Mesodermal cell (in vitro differentiated cells): ENCODE measurements around the gene PLA2G15.
A peak's percentile ranks its signal among the peaks of the same experiment; 100 is the strongest.

Experiments used
- H3K27ac ChIP-seq: 2 replicates; pipeline ENCODE4 v1.7.0; 2013; ENCODE audit warnings: mild to moderate bottlenecking, low read depth, low read length, moderate library complexity; ENCODE audit not compliant: severe bottlenecking
- H3K36me3 ChIP-seq: 2 replicates; pipeline ENCODE4 v1.7.1; 2013; ENCODE audit warnings: mild to moderate bottlenecking, low read length, moderate library complexity; ENCODE audit not compliant: control insufficient read depth, insufficient read depth
- H3K4me1 ChIP-seq: one replicate; pipeline ENCODE4 v1.7.1; 2013; ENCODE audit warnings: mild to moderate bottlenecking, low read length; ENCODE audit not compliant: insufficient read depth, control insufficient read depth, poor library complexity, severe bottlenecking
- H3K4me3 ChIP-seq: 2 replicates; pipeline ENCODE4 v1.7.0; 2013; ENCODE audit warnings: low read length, control low read depth, mild to moderate bottlenecking; ENCODE audit not compliant: insufficient read depth, poor library complexity, severe bottlenecking; ENCODE audit errors: extremely low read depth
- H3K9me3 ChIP-seq: 2 replicates; pipeline ENCODE4 v1.7.1; 2013; ENCODE audit warnings: mild to moderate bottlenecking, low read length, moderate library complexity; ENCODE audit not compliant: control insufficient read depth
- WGBS, 2 experiments: methylation state at CpG; one replicate each; pipeline ENCODE4 v1.1.5; 2013; ENCODE audit warnings: missing lambda C conversion rate in 2 of 2; ENCODE audit not compliant: insufficient coverage in 2 of 2; 5-methylcytosine and 5-hydroxymethylcytosine counted together

Gene PLA2G15

DNA sequence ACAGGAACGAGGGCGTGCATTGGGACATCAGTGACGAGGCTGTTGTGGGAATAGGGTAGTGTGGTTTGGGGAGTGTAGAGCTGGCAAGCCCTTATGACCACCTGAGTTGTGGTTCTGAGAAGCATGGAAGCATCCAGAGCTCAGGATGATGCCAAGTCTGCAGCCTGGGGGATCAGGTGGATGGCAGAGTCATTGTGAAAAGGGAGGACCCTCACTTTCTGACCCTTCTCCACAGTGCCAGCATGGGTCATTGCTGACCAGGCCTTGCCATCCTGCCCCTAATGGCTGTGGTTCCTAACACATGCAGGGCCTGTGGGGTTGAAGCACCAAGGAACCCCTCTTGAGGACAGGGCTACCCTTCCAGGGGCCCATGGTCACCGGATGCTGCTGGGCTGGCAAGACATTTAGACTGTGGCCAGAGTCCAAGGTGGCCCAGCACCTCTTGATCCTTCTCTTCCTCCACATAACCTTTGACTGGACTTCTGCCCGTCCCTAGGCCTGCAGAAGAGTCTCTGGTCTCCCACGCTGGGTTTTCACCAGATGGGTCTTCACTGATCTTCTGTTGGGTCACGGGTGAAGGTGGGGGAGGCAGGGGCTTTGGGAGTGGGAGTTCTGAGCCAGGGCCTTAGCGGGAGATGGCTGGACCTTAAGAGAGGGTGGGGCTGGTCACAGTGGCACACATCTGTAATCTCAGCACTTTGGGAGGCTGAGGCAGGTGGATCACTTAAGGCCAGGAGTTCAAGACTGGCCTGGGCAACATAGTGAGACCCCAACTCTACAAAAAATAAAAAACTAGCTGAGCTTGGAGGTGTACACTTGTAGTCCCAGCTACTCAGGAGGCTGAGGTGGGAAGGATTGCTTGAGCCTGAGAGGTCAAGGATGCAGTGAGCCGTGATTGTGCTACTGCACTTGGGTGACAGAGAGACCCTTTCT lies 2.0 kb upstream of the PLA2G15 start:
- WGBS, 2 experiments: 90 to 94% methylated on average over 7 to 8 of the region's 9 CpGs
- Histone ChIP-seq H3K27ac (no peak overlapping the region), H3K9me3 (no peaks in the 10 kb centered on the region), H3K36me3 (no peaks in the 10 kb centered on the region), H3K4me3 (no peak overlapping the region), H3K4me1 (no peaks in the 10 kb centered on the region)

DNA sequence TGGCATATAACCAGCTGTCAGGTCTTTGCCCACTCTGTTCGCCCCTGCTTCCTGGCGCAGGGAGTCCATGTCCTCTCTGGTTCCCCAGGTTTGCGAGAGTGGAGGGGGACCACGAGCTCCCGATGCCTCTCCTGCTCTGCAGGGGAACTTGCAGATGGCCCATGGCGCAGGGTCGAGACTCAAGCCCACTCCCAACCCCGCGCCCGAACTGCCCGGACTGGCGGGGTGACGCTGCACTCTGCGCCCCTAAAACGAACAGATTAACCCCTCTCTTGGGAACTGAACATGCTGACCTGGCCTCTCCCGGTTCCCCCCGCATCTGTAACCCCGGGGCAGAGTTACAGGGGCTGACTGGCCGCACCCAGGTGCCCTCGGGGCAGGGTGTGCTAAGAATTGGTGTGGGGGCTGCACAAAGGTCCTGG lies 681 bp upstream of the PLA2G15 start:
- Histone ChIP-seq H3K4me3 (peak overlapping the region; percentile 80), H3K4me1 (no peaks in the 10 kb centered on the region), H3K27ac (no peak overlapping the region), H3K9me3 (no peaks in the 10 kb centered on the region), H3K36me3 (peaks cover under 1% of the 10 kb centered on the region)
- WGBS, 2 experiments: 25 to 31% methylated on average over 11 to 16 of the region's 20 CpGs

DNA sequence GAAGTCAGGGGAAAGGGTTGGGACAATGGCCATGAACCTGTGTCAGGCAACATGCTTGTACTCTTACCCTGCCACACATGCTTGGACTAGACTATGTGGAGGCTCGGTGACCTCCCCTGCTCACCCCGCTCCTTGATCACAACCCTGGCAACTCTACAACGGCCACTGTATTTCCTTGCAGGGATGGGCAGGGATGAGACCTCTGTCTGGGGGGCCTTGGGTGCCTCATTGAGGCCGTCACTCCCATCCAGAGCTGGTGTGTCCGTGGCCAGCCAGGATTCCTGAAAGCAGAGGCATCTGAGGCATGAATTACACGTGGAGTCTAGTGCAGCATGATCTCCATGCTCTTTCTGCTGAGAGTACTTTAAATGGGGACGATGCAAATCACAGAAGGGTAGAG lies 948 bp downstream of the PLA2G15 start:
- Histone ChIP-seq H3K4me3 (peak overlapping the region; percentile 80), H3K36me3 (peaks cover 13% of the 10 kb centered on the region), H3K27ac (no peak overlapping the region), H3K4me1 (no peaks in the 10 kb centered on the region), H3K9me3 (no peaks in the 10 kb centered on the region)
- 87 to 95% methylated on average over 7 of the region's 7 CpGs for whole genome bisulfite sequencing, 2 experiments

DNA sequence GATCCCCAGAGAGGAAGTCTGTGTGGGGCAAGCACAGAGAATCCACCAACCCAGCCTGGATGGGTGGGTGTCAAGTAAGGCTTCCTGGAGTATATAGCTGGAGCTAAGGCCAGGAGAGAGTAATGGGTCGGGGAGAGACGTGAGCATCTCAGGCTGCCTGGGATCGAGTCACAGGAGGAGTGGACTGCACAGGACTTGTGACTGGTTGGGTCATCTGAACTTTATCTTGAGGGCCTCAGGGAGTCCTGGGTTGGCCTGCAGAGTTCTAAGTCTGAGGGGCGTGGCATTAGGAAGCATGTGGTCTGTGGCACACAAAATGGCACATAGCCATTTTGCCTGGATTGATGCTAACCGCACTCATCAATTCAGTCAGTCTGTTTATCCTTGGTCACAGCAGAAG lies 1.5 kb downstream of the PLA2G15 start:
- no peaks in the 10 kb centered on the region for H3K9me3 ChIP-seq
- no peak overlapping the region for H3K27ac ChIP-seq
- H3K36me3 ChIP-seq: peaks cover 14% of the 10 kb centered on the region
- no peak overlapping the region for H3K4me3 ChIP-seq
- 92 to 100% methylated on average over 5 of the region's 5 CpGs for WGBS, 2 experiments
- no peaks in the 10 kb centered on the region for H3K4me1 ChIP-seq

GRCh38 chr16:68247400-68247799 lies 2.2 kb downstream of the PLA2G15 start:
- H3K4me3 ChIP-seq: no peak overlapping the region
- H3K27ac ChIP-seq: no peak overlapping the region
- H3K4me1 ChIP-seq: no peaks in the 10 kb centered on the region
- peaks cover 16% of the 10 kb centered on the region for H3K36me3 ChIP-seq
- H3K9me3 ChIP-seq: no peaks in the 10 kb centered on the region
- WGBS, 2 experiments: 93 to 100% methylated on average over 3 of the region's 4 CpGs

- Histone ChIP-seq H3K4me3 (no peak overlapping the region), H3K27ac (no peak overlapping the region), H3K4me1 (no peaks in the 10 kb centered on the region), H3K36me3 (peaks cover 16% of the 10 kb centered on the region), H3K9me3 (no peaks in the 10 kb centered on the region)
- 90 to 92% methylated on average over 3 of the region's 4 CpGs for WGBS, 2 experiments
These were observed 2.8 kb downstream of the PLA2G15 start for GRCh38 chr16:68247932-68248331.

- Histone ChIP-seq H3K27ac (no peak overlapping the region), H3K36me3 (peaks cover 16% of the 10 kb centered on the region), H3K4me1 (no peaks in the 10 kb centered on the region), H3K4me3 (no peak overlapping the region), H3K9me3 (no peaks in the 10 kb centered on the region)
- 89 to 93% methylated on average over 3 to 4 of the region's 4 CpGs for WGBS, 2 experiments
These were observed 4.2 kb downstream of the PLA2G15 start for GRCh38 chr16:68249371-68249770.

GRCh38 chr16:68250951-68251350 lies 5.8 kb downstream of the PLA2G15 start:
- 98% methylated on average over 5 to 6 of the region's 6 CpGs for WGBS, 2 experiments
- no peak overlapping the region for H3K4me3 ChIP-seq

DNA sequence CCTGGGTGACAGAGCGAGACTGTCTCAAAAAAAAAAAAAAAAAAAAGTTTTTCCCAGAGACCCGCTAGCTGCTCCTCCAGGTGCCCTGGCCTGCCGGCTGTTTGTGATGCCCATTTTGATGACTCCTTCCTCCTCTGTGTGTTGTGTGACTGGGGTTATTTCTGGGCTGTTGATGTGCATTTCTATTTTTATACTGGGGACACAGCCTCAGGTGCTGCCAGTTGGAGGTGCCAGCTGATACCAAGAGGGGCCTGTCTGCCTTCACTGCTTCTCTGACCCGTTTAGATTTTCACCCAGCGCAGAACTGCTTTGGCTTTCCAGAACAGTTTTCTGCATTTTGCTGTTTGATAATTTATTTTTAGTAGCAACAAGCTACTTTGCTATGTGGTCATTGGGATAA lies 6.7 kb downstream of the PLA2G15 start:
- Histone ChIP-seq H3K27ac (no peak overlapping the region), H3K4me3 (no peak overlapping the region), H3K4me1 (no peaks in the 10 kb centered on the region), H3K9me3 (no peaks in the 10 kb centered on the region), H3K36me3 (peaks cover 25% of the 10 kb centered on the region)
- whole genome bisulfite sequencing, 2 experiments: 87 to 100% methylated on average over 2 to 4 of the region's 5 CpGs

More at GRCh38 chr16:68250951-68251350, 5.8 kb downstream of the PLA2G15 start:
- Histone ChIP-seq H3K4me1 (no peaks in the 10 kb centered on the region), H3K27ac (no peak overlapping the region), H3K36me3 (peaks cover 21% of the 10 kb centered on the region), H3K9me3 (no peaks in the 10 kb centered on the region)

DNA sequence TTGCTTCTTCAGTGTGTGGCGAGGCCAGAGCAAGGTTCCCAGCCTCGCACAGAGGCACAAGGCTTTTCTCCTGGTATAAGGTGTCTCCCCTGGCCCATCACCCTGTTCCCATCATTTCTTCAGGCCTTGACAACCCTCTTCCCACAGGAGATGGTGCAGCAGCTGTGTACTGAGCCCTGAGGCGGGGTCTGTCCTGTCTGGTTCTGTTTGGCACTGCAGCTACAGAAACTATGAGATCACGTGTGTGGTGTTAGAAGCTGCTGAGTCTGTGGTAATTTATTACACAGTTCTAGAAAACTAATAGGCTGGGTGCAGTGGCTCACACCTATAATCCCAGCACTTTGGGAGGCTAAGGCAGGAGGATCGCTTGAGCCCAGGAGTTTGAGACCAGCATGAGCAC lies 7.2 kb downstream of the PLA2G15 start:
- 96 to 100% methylated on average over 2 of the region's 5 CpGs for WGBS, 2 experiments

DNA sequence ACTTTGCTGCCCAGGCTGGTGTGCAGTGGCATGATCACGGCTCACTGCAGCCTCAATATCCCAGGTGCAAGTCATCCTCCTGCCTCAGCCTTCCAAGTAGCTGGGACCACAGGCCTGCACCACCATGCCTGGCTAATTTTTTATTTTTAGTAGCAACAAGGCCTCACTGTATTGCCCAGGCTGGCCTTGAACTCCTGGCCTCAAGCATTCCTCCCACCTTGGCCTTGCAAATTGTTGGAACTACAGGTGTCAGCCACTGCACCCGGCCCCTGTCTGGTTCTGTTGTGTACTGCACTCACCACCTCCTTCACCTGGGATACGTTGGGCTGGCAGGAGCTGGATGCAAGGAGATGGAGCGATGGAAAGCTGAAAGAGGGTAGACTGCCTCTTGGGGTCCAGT lies 8.5 kb downstream of the PLA2G15 start:
- Histone ChIP-seq H3K4me3 (no peak overlapping the region), H3K36me3 (peaks cover 25% of the 10 kb centered on the region), H3K9me3 (no peaks in the 10 kb centered on the region), H3K27ac (no peak overlapping the region), H3K4me1 (peaks cover 9% of the 10 kb centered on the region)
- 84 to 92% methylated on average over 2 of the region's 4 CpGs for WGBS, 2 experiments

More for the DNA sequence above, 7.2 kb downstream of the PLA2G15 start:
- Histone ChIP-seq H3K4me3 (no peak overlapping the region), H3K36me3 (peaks cover 25% of the 10 kb centered on the region), H3K4me1 (peaks cover 3% of the 10 kb centered on the region), H3K27ac (no peak overlapping the region), H3K9me3 (no peaks in the 10 kb centered on the region)
